IMR-90 (cell line): Measurements from ENCODE around the gene C12orf56. TPM values are rescaled to one million over a fixed set of nuclear protein-coding genes. Genes with fewer than 3 reads are reported as not detected.
"Not testable (repeated sequence)": the region's sequence is repeated elsewhere in the genome, so short reads cannot be mapped to it uniquely, and the experiment has no call there.

Source experiments
- ATAC-seq: fragments of 200-7000 bp; cut with Tn5 transposase; 2 replicates; pipeline ENCODE4 v1.9.1; 2020; ENCODE audit warnings: low read depth, mild to moderate bottlenecking, moderate library complexity
- BruUV-seq: library from RNA; stranded (reverse); fragments of 400-500 nt; replicated peaks from 2 replicates; lab custom pipeline; 2021; lab: Mats Ljungman, UMichigan
- CTCF ChIA-PET: fragments of 300-600 bp; formaldehyde crosslinking; extraction: SDS; loops from one replicate; lab custom pipeline; 2021; ENCODE audit warnings: antibody characterized with exemption; lab: Yijun Ruan, JAX
- POLR2A ChIA-PET: fragments of 300-600 bp; sonication (Branson Sonifier 250); formaldehyde crosslinking; loops from one replicate; lab custom pipeline; 2022; ENCODE audit warnings: antibody characterized with exemption; ENCODE audit not compliant: unreplicated experiment; lab: Charles Lee
- DNase-seq: peaks from one replicate; pipeline ENCODE4 v3.0.0; 2013
- H2AFZ ChIP-seq: replicated peaks from 2 replicates; pipeline ENCODE3; 2013; ENCODE audit warnings: low read length, mild to moderate bottlenecking; ENCODE audit not compliant: poor library complexity
- H2AK5ac ChIP-seq: 2 replicates; pipeline ENCODE4 v1.6.1; 2013; ENCODE audit warnings: low read depth, low read length, inconsistent platforms
- H2AK9ac ChIP-seq: replicated peaks from 2 replicates; pipeline ENCODE3; 2013; ENCODE audit warnings: mild to moderate bottlenecking, low read depth, low read length, moderate library complexity; ENCODE audit not compliant: poor library complexity
- H2BK120ac ChIP-seq: 2 replicates; pipeline ENCODE4 v1.6.1; 2013; ENCODE audit warnings: low read depth, low read length, inconsistent platforms
- H2BK15ac ChIP-seq: 3 replicates; pipeline ENCODE4 v1.6.1; 2013; ENCODE audit warnings: low read depth, low read length, inconsistent platforms
- H2BK20ac ChIP-seq: 2 replicates; pipeline ENCODE4 v1.6.1; 2013; ENCODE audit warnings: low read depth, mild to moderate bottlenecking, inconsistent platforms, low read length, moderate library complexity
- H2BK5ac ChIP-seq: 2 replicates; pipeline ENCODE4 v1.6.1; 2013; ENCODE audit warnings: mild to moderate bottlenecking, low read depth, low read length, inconsistent platforms; ENCODE audit not compliant: poor library complexity, severe bottlenecking
- H3K14ac ChIP-seq: replicated peaks from 2 replicates; pipeline ENCODE4 v1.6.1; 2013; ENCODE audit warnings: low read depth, low read length, inconsistent platforms
- H3K18ac ChIP-seq: 2 replicates; pipeline ENCODE4 v1.6.1; 2013; ENCODE audit warnings: low read depth, low read length, control low read depth
- H3K23ac ChIP-seq: 2 replicates; pipeline ENCODE4 v1.6.1; 2013; ENCODE audit warnings: low read depth, low read length, inconsistent platforms
- H3K27ac ChIP-seq: 2 replicates; pipeline ENCODE4 v1.5.1; 2013; ENCODE audit warnings: mild to moderate bottlenecking, control low read depth, low read length; ENCODE audit not compliant: insufficient read depth
- H3K27me3 ChIP-seq: 2 replicates; pipeline ENCODE4 v1.6.1; 2013; ENCODE audit warnings: low read length; ENCODE audit not compliant: control insufficient read depth, insufficient read depth
- H3K36me3 ChIP-seq: 2 replicates; pipeline ENCODE4 v1.6.1; 2013; ENCODE audit warnings: low read length, mixed read lengths; ENCODE audit not compliant: control insufficient read depth, insufficient read depth
- H3K4ac ChIP-seq: 2 replicates; pipeline ENCODE4 v1.6.1; 2013; ENCODE audit warnings: low read depth, low read length, inconsistent platforms
- H3K4me1 ChIP-seq: 2 replicates; pipeline ENCODE4 v1.6.1; 2013; ENCODE audit warnings: low read length, mixed read lengths; ENCODE audit not compliant: control insufficient read depth, insufficient read depth
- H3K4me2 ChIP-seq: 2 replicates; pipeline ENCODE4 v1.6.1; 2013; ENCODE audit warnings: low read depth, mild to moderate bottlenecking, control low read depth, low read length, moderate library complexity
- H3K4me3 ChIP-seq: 2 replicates; pipeline ENCODE4 v1.5.1; 2013; ENCODE audit warnings: low read depth, mild to moderate bottlenecking, control low read depth, low read length, moderate library complexity; ENCODE audit not compliant: insufficient read depth
- H3K56ac ChIP-seq: 2 replicates; pipeline ENCODE4 v1.6.1; 2013; ENCODE audit warnings: low read length, inconsistent platforms; ENCODE audit not compliant: insufficient read depth; ENCODE audit errors: extremely low read depth
- H3K79me1 ChIP-seq, 2 experiments: 2 replicates each; pipeline ENCODE4 v1.6.1; 2013; ENCODE audit warnings: low read length in 2 of 2, inconsistent platforms in 1 of 2, low read depth in 1 of 2
- H3K9ac ChIP-seq: 2 replicates; pipeline ENCODE4 v1.6.1; 2013; ENCODE audit warnings: low read depth, low read length, control low read depth
- H3K9me1 ChIP-seq: 2 replicates; pipeline ENCODE4 v1.6.1; 2013; ENCODE audit warnings: low read length, inconsistent platforms; ENCODE audit not compliant: insufficient read depth
- H3K9me3 ChIP-seq: 2 replicates; pipeline ENCODE4 v1.6.1; 2013; ENCODE audit warnings: low read length; ENCODE audit not compliant: control insufficient read depth, insufficient read depth
- H4K20me1 ChIP-seq: 2 replicates; pipeline ENCODE4 v1.6.1; 2013; ENCODE audit warnings: low read length, inconsistent platforms; ENCODE audit not compliant: insufficient read depth
- H4K5ac ChIP-seq: 2 replicates; pipeline ENCODE4 v1.6.1; 2013; ENCODE audit warnings: mild to moderate bottlenecking, low read depth, low read length, control low read depth
- H4K8ac ChIP-seq, 2 experiments: 2 replicates each; pipeline ENCODE4 v1.6.1; 2013; ENCODE audit warnings: low read depth in 2 of 2, low read length in 2 of 2, control low read depth in 1 of 2, inconsistent platforms in 1 of 2
- H4K91ac ChIP-seq: 2 replicates; pipeline ENCODE4 v1.6.1; 2013; ENCODE audit warnings: low read depth, low read length, inconsistent platforms; ENCODE audit not compliant: insufficient read depth
- MAFK ChIP-seq: IDR thresholded peaks from 2 replicates; pipeline ENCODE4 v1.6.1; 2012; ENCODE audit warnings: low read depth, low read length, improper control_type of control experiment
- RFX5 ChIP-seq: IDR thresholded peaks from 2 replicates; pipeline ENCODE4 v1.8.0; 2012; ENCODE audit warnings: low read depth, mild to moderate bottlenecking, low read length, moderate library complexity
- WGBS, 2 experiments: methylation state at CpG; one replicate each; pipeline versions ENCODE4 v1.1.5 to v1.1.7; 2013; ENCODE audit warnings: missing lambda C conversion rate in 2 of 2; ENCODE audit not compliant: insufficient read length in 1 of 2; ENCODE audit errors: extremely low coverage in 2 of 2; 5-methylcytosine and 5-hydroxymethylcytosine counted together
- dilution Hi-C: fragments of 300-500 bp; cut with HindIII; formaldehyde crosslinking; loops from one replicate; pipeline ENCODE4 v1.14.3; 2018; ENCODE audit warnings: low sequenced_read_pairs; ENCODE audit not compliant: unreplicated experiment
- in situ Hi-C: fragments of 300-500 bp; cut with MboI; formaldehyde crosslinking; loops from 3 replicates; pipeline ENCODE4 v1.14.3; 2019; ENCODE audit warnings: low sequenced_read_pairs, inconsistent platforms, mixed read lengths
- intact Hi-C: fragments of 100-400 bp; cut with micrococcal nuclease; formaldehyde crosslinking; loops from 2 replicates; pipeline ENCODE4 v1.10.0; 2022
- polyA plus RNA-seq, 3 experiments: library from polyadenylated mRNA; depleted of rRNA; stranded (reverse); fragments of >200 nt; gene quantifications; 2 replicates each; pipeline ENCODE4 v1.2.3, GENCODE V29; 2012; ENCODE audit warnings: low replicate concordance in 1 of 3
- total RNA-seq: library from RNA; depleted of rRNA; stranded (reverse); fragments of >200 nt; gene quantifications from 2 replicates; pipeline ENCODE4 v1.2.3, GENCODE V29; 2012

C12orf56 gene
- total and polyA plus RNA-seq, 2 of the 4 experiments (the other 2 are of a cell fraction) = 0.09 TPM; not detected in 1

DNA sequence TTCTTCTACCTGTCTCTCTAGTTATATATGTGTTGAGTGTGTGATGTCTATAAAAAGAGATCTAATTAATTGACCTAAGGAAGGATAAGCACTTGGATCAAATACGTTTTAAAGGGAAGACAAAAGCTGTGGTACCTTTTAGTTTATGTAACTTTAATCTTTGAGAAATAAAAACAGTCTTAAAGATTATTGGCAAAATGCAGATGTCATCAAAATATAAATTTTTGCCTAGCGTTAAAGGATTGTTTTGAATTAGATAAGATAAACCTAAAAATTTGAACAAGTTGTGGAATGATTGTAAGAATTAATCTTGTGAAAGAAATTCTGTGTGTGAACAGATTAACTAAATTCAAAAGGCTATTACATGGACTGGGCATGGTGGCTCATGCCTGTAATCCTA, 42.9 kb downstream of the C12orf56 start:
- Histone ChIP-seq H3K14ac (no peak overlapping the region), H3K9ac (no peak overlapping the region), H4K5ac (no peak overlapping the region), H3K79me1 (no peaks in the 10 kb centered on the region), H4K20me1 (no peaks in the 10 kb centered on the region), H3K23ac (no peak overlapping the region), H2BK120ac (no peak overlapping the region), H3K27me3 (no peaks in the 10 kb centered on the region), H2AK5ac (no peak overlapping the region), H3K9me3 (peaks cover 2% of the 10 kb centered on the region; the same call in 1 of the 2 replicates), H2AFZ (no peak overlapping the region), H3K27ac (no peak overlapping the region), H4K91ac (no peak overlapping the region), H3K4me1 (no peaks in the 10 kb centered on the region), H3K36me3 (no peaks in the 10 kb centered on the region), H3K18ac (no peak overlapping the region), H2AK9ac (no peak overlapping the region), H3K4ac (no peak overlapping the region), H3K9me1 (no peaks in the 10 kb centered on the region), H4K8ac (no peak overlapping the region), H3K4me3 (no peak overlapping the region), H2BK20ac (no peak overlapping the region), H3K4me2 (no peak overlapping the region), H3K56ac (no peak overlapping the region), H2BK15ac (no peak overlapping the region), H2BK5ac (no peak overlapping the region)
- dilution Hi-C loops = no loop called here
- BruUV-seq = no TSS peak
- no CpG with 5 or more reads among the region's 2 CpGs for WGBS, 2 experiments
- ChIA-PET POLR2A (no interaction called here), CTCF (no interaction called here)
- in situ Hi-C loops = loop anchor here (25.0 kb wide), 1 partner anchor 935 kb away; no protein-coding TSS in a partner anchor
- peak; percentile 58 for TF ChIP-seq MAFK
- TF ChIP-seq RFX5 = no peak
- DNase-seq = no peak
- intact Hi-C loops = no loop called here
- ATAC-seq = no peak

DNA sequence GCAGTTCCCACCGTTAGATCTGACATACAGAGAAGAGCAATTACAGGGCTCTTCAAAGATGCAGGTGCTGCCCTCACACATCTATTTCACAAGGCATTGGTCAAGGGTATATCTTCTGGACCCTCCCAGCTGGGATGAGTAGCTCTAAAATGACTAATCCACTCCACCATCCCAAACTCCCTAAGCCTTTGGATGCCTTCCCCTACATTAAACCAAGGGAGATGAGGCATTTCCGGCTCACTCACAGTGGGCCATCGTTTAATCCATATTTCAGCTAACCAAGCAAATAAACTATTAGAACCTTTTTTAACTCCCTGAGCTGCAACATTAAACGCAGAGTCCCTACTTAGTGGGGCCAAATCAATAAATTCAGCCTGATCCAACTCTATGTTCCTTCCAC, 45.9 kb downstream of the C12orf56 start:
- H3K9me3 ChIP-seq, H3K27ac ChIP-seq, H3K36me3 ChIP-seq, H2AFZ ChIP-seq, H3K4me2 ChIP-seq, dilution Hi-C loops, H3K14ac ChIP-seq, H3K79me1 ChIP-seq, H3K9me1 ChIP-seq, H3K4me3 ChIP-seq, H2BK120ac ChIP-seq, H4K8ac ChIP-seq, H3K4ac ChIP-seq, H3K23ac ChIP-seq, H3K56ac ChIP-seq, BruUV-seq, H2BK20ac ChIP-seq, intact Hi-C loops, H3K9ac ChIP-seq, H4K20me1 ChIP-seq, H3K18ac ChIP-seq, H4K91ac ChIP-seq, H3K27me3 ChIP-seq, H3K4me1 ChIP-seq, H2AK5ac ChIP-seq, POLR2A ChIA-PET, H4K5ac ChIP-seq, ATAC-seq, H2BK15ac ChIP-seq, CTCF ChIA-PET, H2BK5ac ChIP-seq, H2AK9ac ChIP-seq: not testable (repeated sequence)
- in situ Hi-C loops = loop anchor here (25.0 kb wide), 1 partner anchor 932 kb away; no protein-coding TSS in a partner anchor
- WGBS, 2 experiments = 100% methylated on average over 1 of the region's 4 CpGs; no CpG with 5 or more reads in 1 of the 2 experiments
- DNase-seq = peak; percentile 4
